Karpas-422 (cell line): Measurements from ENCODE around the gene GLOD4. TPM values are rescaled to one million over a fixed set of nuclear protein-coding genes. Genes with fewer than 3 reads are reported as not detected.

Source experiments
- DNase-seq: peaks from one replicate; pipeline ENCODE4 v3.0.0-alpha.2; 2015
- H2AFZ ChIP-seq: fragments of 200-600 bp; sonication (generic); 2 replicates; pipeline ENCODE4 v1.6.1; 2014; ENCODE audit warnings: antibody characterized with exemption, low read length, mixed read lengths
- H3K27ac ChIP-seq: fragments of 200-600 bp; sonication (generic); 2 replicates; pipeline ENCODE4 v1.5.1; 2014; ENCODE audit warnings: mild to moderate bottlenecking, low read length, moderate library complexity
- H3K27me3 ChIP-seq: fragments of 200-600 bp; sonication (generic); 2 replicates; pipeline ENCODE4 v1.6.1; 2014; ENCODE audit warnings: low read length, mixed read lengths
- H3K36me3 ChIP-seq: fragments of 200-600 bp; sonication (generic); 2 replicates; pipeline ENCODE4 v1.6.1; 2014; ENCODE audit warnings: low read length, mixed read lengths; ENCODE audit not compliant: insufficient read depth
- H3K4me1 ChIP-seq: fragments of 200-600 bp; sonication (generic); 2 replicates; pipeline ENCODE4 v1.6.1; 2014; ENCODE audit warnings: mild to moderate bottlenecking, low read length, mixed read lengths
- H3K4me2 ChIP-seq: fragments of 200-600 bp; sonication (generic); 2 replicates; pipeline ENCODE4 v1.6.1; 2014; ENCODE audit warnings: low read length, low read depth, mild to moderate bottlenecking; ENCODE audit not compliant: poor library complexity, severe bottlenecking
- H3K4me3 ChIP-seq: fragments of 200-600 bp; sonication (generic); 2 replicates; pipeline ENCODE4 v1.5.1; 2014; ENCODE audit warnings: mild to moderate bottlenecking, antibody characterized with exemption, low read length, mixed read lengths
- H3K79me2 ChIP-seq: fragments of 200-600 bp; sonication (generic); 2 replicates; pipeline ENCODE4 v1.6.1; 2014; ENCODE audit warnings: mild to moderate bottlenecking, low read length, mixed read lengths
- H3K9ac ChIP-seq: fragments of 200-600 bp; sonication (generic); 2 replicates; pipeline ENCODE4 v1.6.0; 2014; ENCODE audit warnings: low read length
- H3K9me2 ChIP-seq: fragments of 200-600 bp; sonication (generic), shearing (Covaris generic); replicated peaks from 2 replicates; pipeline ENCODE4 v1.6.0; 2014; ENCODE audit warnings: mild to moderate bottlenecking, low read length, moderate library complexity; ENCODE audit not compliant: insufficient read depth
- H3K9me3 ChIP-seq: fragments of 300-700, 200-600 bp; sonication (generic); 2 replicates; pipeline ENCODE4 v1.6.1; 2014; ENCODE audit warnings: low read length, mixed read lengths
- H4K20me1 ChIP-seq: fragments of 200-600 bp; sonication (generic); 2 replicates; pipeline ENCODE4 v1.6.1; 2014; ENCODE audit warnings: mild to moderate bottlenecking, antibody characterized with exemption, low read length, low read depth; ENCODE audit not compliant: insufficient read depth
- total RNA-seq: library from RNA; depleted of rRNA; stranded (reverse); fragments of >200 nt; shearing (Covaris generic); gene quantifications from 2 replicates; pipeline ENCODE4 v1.2.3, GENCODE V29; 2014; ENCODE audit warnings: low replicate concordance; rRNA removed

Gene GLOD4
- total RNA-seq, 1 experiment from 2014 or later, result 46.2 TPM

GRCh38 chr17:721540-721937 lies 60.5 kb downstream of the GLOD4 start:
- H3K36me3 ChIP-seq, result no peaks in the 10 kb centered on the region
- no peak for DNase-seq
- H3K4me2 ChIP-seq, result no peak overlapping the region

GRCh38 chr17:720706-721539 lies 61.2 kb downstream of the GLOD4 start:
- no peaks in the 10 kb centered on the region; the same call in 1 of the 2 replicates for H3K4me1 ChIP-seq
- H3K4me3 ChIP-seq, result no peak overlapping the region
- no peaks in the 10 kb centered on the region for H3K9me2 ChIP-seq
- no peak overlapping the region for H3K9ac ChIP-seq
- no peaks in the 10 kb centered on the region for H3K36me3 ChIP-seq
- H3K27ac ChIP-seq, result no peak overlapping the region
- no peaks in the 10 kb centered on the region for H3K27me3 ChIP-seq
- H3K9me3 ChIP-seq, result no peaks in the 10 kb centered on the region
- no peak overlapping the region for H2AFZ ChIP-seq
- H3K4me2 ChIP-seq, result no peak overlapping the region
- no peak for DNase-seq
- H3K79me2 ChIP-seq, result no peaks in the 10 kb centered on the region
- no peaks in the 10 kb centered on the region for H4K20me1 ChIP-seq

More at GRCh38 chr17:721540-721937, 60.5 kb downstream of the GLOD4 start:
- Histone ChIP-seq H3K4me1 (no peaks in the 10 kb centered on the region; the same call in 1 of the 2 replicates), H3K79me2 (no peaks in the 10 kb centered on the region), H4K20me1 (no peaks in the 10 kb centered on the region), H3K9ac (no peak overlapping the region), H2AFZ (no peak overlapping the region), H3K27me3 (no peaks in the 10 kb centered on the region), H3K27ac (no peak overlapping the region), H3K4me3 (no peak overlapping the region), H3K9me3 (no peaks in the 10 kb centered on the region), H3K9me2 (no peaks in the 10 kb centered on the region)

GRCh38 chr17:718075-718474 lies 64.0 kb downstream of the GLOD4 start:
- no peaks in the 10 kb centered on the region for H3K27me3 ChIP-seq
- H3K9me3 ChIP-seq, result no peaks in the 10 kb centered on the region
- no peaks in the 10 kb centered on the region for H3K9me2 ChIP-seq
- no peaks in the 10 kb centered on the region for H3K36me3 ChIP-seq
- H3K4me3 ChIP-seq, result no peak overlapping the region
- peaks cover 6% of the 10 kb centered on the region; the same call in 1 of the 2 replicates for H4K20me1 ChIP-seq
- no peak for DNase-seq
- peaks cover 18% of the 10 kb centered on the region for H3K4me1 ChIP-seq
- H3K79me2 ChIP-seq, result peaks cover 16% of the 10 kb centered on the region
- no peak overlapping the region for H2AFZ ChIP-seq
- no peak overlapping the region for H3K9ac ChIP-seq
- no peak overlapping the region for H3K27ac ChIP-seq
- no peak overlapping the region for H3K4me2 ChIP-seq

Other genes with a start within 250 kb of the GLOD4 start
- 8.0 and 14.1 TPM in 2 replicates for gene VPS53, start 67.4 kb downstream of the GLOD4 start, total RNA-seq
- 25.8 and 27.4 TPM in 2 replicates for gene TLCD3A, start 49.7 kb downstream of the GLOD4 start, total RNA-seq
- gene GEMIN4, start 30.0 kb downstream of the GLOD4 start, total RNA-seq, result 20.2 and 31.1 TPM in 2 replicates
- gene MRM3, start 73 bp upstream of the GLOD4 start, total RNA-seq, result 11.9 and 17.5 TPM in 2 replicates
- 1.1 TPM in 1 of 2 replicates, not detected in the other for gene NXN, start 197.5 kb upstream of the GLOD4 start, total RNA-seq
- gene TIMM22, start 214.8 kb upstream of the GLOD4 start, total RNA-seq, result 4.7 and 7.2 TPM in 2 replicates